ENCODE measurements around the gene PLCH2.

GRCh38 chr1:2523891-2524609 lies 48.0 kb downstream of the PLCH2 start:
- TF ChIP-seq BHLHE40 (IDR thresholded peaks at IDR 0.05; ENCODE audit: low read length) (no peak), DNMT1 (IDR thresholded peaks at IDR 0.05) (no peak), RAD21 (CRISPR knock-in tag; conservative IDR thresholded peaks at IDR 0.05 in 1 of 2, IDR thresholded peaks at IDR 0.05 in 1 of 2) (no peak), NR0B1 (IDR thresholded peaks at IDR 0.05; ENCODE audit: partially characterized antibody) (no peak), ZSCAN29 (IDR thresholded peaks at IDR 0.05) (no peak), U2AF2 (optimal IDR thresholded peaks at IDR 0.05; ENCODE audit: low read depth, low read length) (no peak), CCNT2 (IDR thresholded peaks at IDR 0.05; ENCODE audit: borderline replicate concordance, extremely low read depth, insufficient read length, low read depth, low read length) (no peak), CTCF (IDR thresholded peaks at IDR 0.05 in 2 of 3, conservative IDR thresholded peaks at IDR 0.05 in 1 of 3; ENCODE audit: insufficient read depth in 2 of 3, low read depth in 1 of 3, low read length in 3 of 3) (no peak), HCFC1 (IDR thresholded peaks at IDR 0.05; ENCODE audit: low read depth, low read length) (no peak), POLR2A (conservative IDR thresholded peaks at IDR 0.05) (no peak), RUNX1 (IDR thresholded peaks at IDR 0.05; ENCODE audit: low read depth) (no peak), TFE3 (CRISPR knock-in tag; IDR thresholded peaks at IDR 0.05) (no peak), ETV6 (IDR thresholded peaks at IDR 0.05; ENCODE audit: borderline replicate concordance in 1 of 2, low read depth in 2 of 2, low read length in 1 of 2) (no peak), ETV6 (CRISPR knock-in tag; IDR thresholded peaks at IDR 0.05; ENCODE audit: borderline replicate concordance) (no peak), SRSF9 (IDR thresholded peaks at IDR 0.05; ENCODE audit: borderline replicate concordance, low read depth, low read length) (no peak)
